PC-9 (cell line): Measurements from ENCODE around the gene TOE1. TPM values are rescaled to one million over a fixed set of nuclear protein-coding genes. Genes with fewer than 3 reads are reported as not detected.

Experiments
- BruUV-seq: library from RNA; stranded (reverse); fragments of 400-500 nt; replicated peaks from 2 replicates; lab custom pipeline; 2021; lab: Mats Ljungman, UMichigan
- CTCF ChIA-PET: fragments of 300-600 bp; sonication (Branson Sonifier 250); formaldehyde crosslinking; loops from one replicate; lab custom pipeline; 2022; ENCODE audit warnings: antibody characterized with exemption; lab: Charles Lee
- POLR2A ChIA-PET: fragments of 300-600 bp; sonication (Branson Sonifier 250); formaldehyde crosslinking; loops from one replicate; lab custom pipeline; 2022; ENCODE audit warnings: antibody characterized with exemption; ENCODE audit not compliant: unreplicated experiment; lab: Charles Lee
- DNase-seq, 2 experiments: peaks; one replicate each; pipeline versions ENCODE4 v3.0.0 to v3.0.0-alpha.2; 2015 to 2022; ENCODE audit warnings: mixed read lengths in 1 of 2
- H2AFZ ChIP-seq: fragments of 200-600 bp; sonication (generic); 2 replicates; pipeline ENCODE4 v1.8.1; 2017; ENCODE audit warnings: antibody characterized with exemption
- H3F3A ChIP-seq: fragments of 200-600 bp; sonication (generic); 2 replicates; pipeline ENCODE4 v1.8.1; 2017; ENCODE audit warnings: antibody characterized with exemption, mild to moderate bottlenecking, low read depth; ENCODE audit not compliant: insufficient read depth
- H3K27ac ChIP-seq: fragments of 200-600 bp; sonication (generic); 2 replicates; pipeline ENCODE4 v1.6.1; 2016; ENCODE audit warnings: mixed run types
- H3K27me3 ChIP-seq: fragments of 200-600 bp; sonication (generic); 2 replicates; pipeline ENCODE4 v1.6.1; 2016; ENCODE audit warnings: low read depth, mixed run types; ENCODE audit not compliant: insufficient read depth
- H3K36me3 ChIP-seq: fragments of 200-600 bp; sonication (generic); 2 replicates; pipeline ENCODE4 v1.6.1; 2016; ENCODE audit warnings: low read depth, mixed run types
- H3K4me1 ChIP-seq: fragments of 200-600 bp; sonication (generic); replicated peaks from 2 replicates; pipeline ENCODE4 v1.6.1; 2016; ENCODE audit warnings: mixed run types; ENCODE audit not compliant: insufficient read depth
- H3K4me2 ChIP-seq: fragments of 200-600 bp; sonication (generic); 2 replicates; pipeline ENCODE4 v1.6.1; 2017; ENCODE audit warnings: mixed run types
- H3K4me3 ChIP-seq: fragments of 200-600 bp; sonication (generic); 2 replicates; pipeline ENCODE4 v1.6.1; 2016; ENCODE audit warnings: mixed run types
- H3K79me2 ChIP-seq: fragments of 200-600 bp; sonication (generic); 2 replicates; pipeline ENCODE4 v1.6.1; 2017; ENCODE audit warnings: low read depth, mixed run types
- H3K9me2 ChIP-seq: fragments of 200-600 bp; sonication (generic); 2 replicates; pipeline ENCODE4 v1.8.1; 2017; ENCODE audit warnings: mild to moderate bottlenecking; ENCODE audit not compliant: insufficient read depth
- H3K9me3 ChIP-seq: fragments of 200-600 bp; sonication (generic); 2 replicates; pipeline ENCODE4 v1.8.1; 2016; ENCODE audit warnings: low read depth; ENCODE audit not compliant: insufficient read depth
- H4K20me1 ChIP-seq: fragments of 200-600 bp; sonication (generic); 2 replicates; pipeline ENCODE4 v1.8.1; 2017; ENCODE audit not compliant: insufficient read depth
- CTCF ChIP-seq: fragments of 200-600 bp; sonication (generic); conservative IDR thresholded peaks from 2 replicates; pipeline ENCODE4 v1.6.1; 2017; ENCODE audit warnings: mixed run types, antibody characterized with exemption, mild to moderate bottlenecking, moderate library complexity
- EZH2 ChIP-seq: fragments of 200-600 bp; sonication (generic); IDR thresholded peaks from 2 replicates; pipeline ENCODE4 v1.8.0; 2017; ENCODE audit warnings: antibody characterized with exemption, low read depth
- intact Hi-C: fragments of 100-400 bp; cut with micrococcal nuclease; formaldehyde crosslinking; loops from one replicate; pipeline ENCODE4 v1.10.0; 2022; ENCODE audit not compliant: unreplicated experiment
- total RNA-seq: library from RNA; stranded (reverse); gene quantifications from 2 replicates; pipeline ENCODE4 v1.2.3, GENCODE V29; 2021

Gene TOE1
- total RNA-seq, 1 experiment from 2014 or later: 20.4 TPM

GRCh38 chr1:45300669-45300997 lies 39.3 kb upstream of the TOE1 start:
- DNase-seq: no peak
- ChIA-PET CTCF (interaction anchor here (0.6 to 2.3 kb wide), 6 partner anchors 123 to 507 kb away, joined by 3 to 10 read pairs (median 4); partner anchors contain the start of genes HECTD3 and UROD), POLR2A (no interaction called here)
- no peaks in the 10 kb centered on the region for H3K9me3 ChIP-seq
- H3K36me3 ChIP-seq: no peaks in the 10 kb centered on the region
- peaks cover 25% of the 10 kb centered on the region for H3F3A ChIP-seq
- no peaks in the 10 kb centered on the region for H3K27me3 ChIP-seq
- H3K9me2 ChIP-seq: no peaks in the 10 kb centered on the region
- H2AFZ ChIP-seq: no peak overlapping the region
- H4K20me1 ChIP-seq: no peaks in the 10 kb centered on the region
- H3K79me2 ChIP-seq: no peaks in the 10 kb centered on the region
- intact Hi-C loops: loop anchor here (1.0 to 5.0 kb wide), 5 partner anchors 112 to 508 kb away; no protein-coding TSS in a partner anchor
- no peak for TF ChIP-seq CTCF
- no peak for TF ChIP-seq EZH2
- no peak overlapping the region for H3K4me2 ChIP-seq
- H3K4me1 ChIP-seq: peaks cover 10% of the 10 kb centered on the region
- no peak overlapping the region for H3K4me3 ChIP-seq
- no TSS peak for BruUV-seq
- H3K27ac ChIP-seq: no peak overlapping the region

GRCh38 chr1:45302505-45303150 lies 37.3 kb upstream of the TOE1 start:
- peak overlapping the region; percentile 52; the same call in 1 of the 2 replicates for H3K4me3 ChIP-seq

More at GRCh38 chr1:45302505-45303150, 37.3 kb upstream of the TOE1 start:
- H3K27ac ChIP-seq: peak overlapping the region; percentile 59
- H3K9me3 ChIP-seq: no peaks in the 10 kb centered on the region
- peak overlapping the region; percentile 63 for H3K4me2 ChIP-seq
- H3K36me3 ChIP-seq: no peaks in the 10 kb centered on the region
- H2AFZ ChIP-seq: peak overlapping the region; percentile 75; the same call in 1 of the 2 replicates
- H4K20me1 ChIP-seq: no peaks in the 10 kb centered on the region
- peaks cover 25% of the 10 kb centered on the region for H3F3A ChIP-seq
- CTCF ChIA-PET: interaction anchor here (0.6 to 2.7 kb wide), 12 partner anchors 21 to 1314 kb away, joined by 3 to 53 read pairs (median 9); partner anchors contain the start of genes PLK3 and UROD
- POLR2A ChIA-PET: interaction anchor here (0.6 to 1.3 kb wide), 6 partner anchors 37 to 630 kb away, joined by 5 to 42 read pairs (median 10); partner anchors contain the start of genes MUTYH, PRDX1 and TOE1
- no peak for TF ChIP-seq CTCF
- TF ChIP-seq EZH2: no peak
- no peaks in the 10 kb centered on the region for H3K79me2 ChIP-seq
- H3K27me3 ChIP-seq: no peaks in the 10 kb centered on the region
- DNase-seq: no peak
- no TSS peak for BruUV-seq
- intact Hi-C loops: loop anchor here (1.0 to 5.0 kb wide), 4 partner anchors 110 to 564 kb away; partner anchors contain the start of genes KIF2C, NASP and TESK2
- no peaks in the 10 kb centered on the region for H3K9me2 ChIP-seq
- H3K4me1 ChIP-seq: peaks cover 10% of the 10 kb centered on the region
